Colonic mucosa (tissue), 4 donors: ENCODE data around the gene VIL1. TPM values are rescaled to one million over a fixed set of nuclear protein-coding genes. Genes with fewer than 3 reads are reported as not detected.

Experiments
- DNase-seq: peaks from one replicate; pipeline ENCODE4 v3.0.0-alpha.2; 2020
- H3K27ac ChIP-seq: fragments of 200-600 bp; one replicate; pipeline ENCODE4 v1.8.0; 2021
- H3K27me3 ChIP-seq: fragments of 200-600 bp; one replicate; pipeline ENCODE4 v1.8.0; 2021
- H3K36me3 ChIP-seq: fragments of 200-600 bp; one replicate; pipeline ENCODE4 v1.8.0; 2021
- H3K4me1 ChIP-seq: fragments of 200-600 bp; one replicate; pipeline ENCODE4 v1.8.0; 2021; ENCODE audit warnings: mild to moderate bottlenecking
- H3K4me3 ChIP-seq: fragments of 200-600 bp; one replicate; pipeline ENCODE4 v1.8.0; 2021
- H3K9ac ChIP-seq, 2 donors: one replicate each; pipeline ENCODE4 v1.7.0; 2013; ENCODE audit warnings: control low read depth in 2 of 2, low read depth in 2 of 2, low read length in 2 of 2
- H3K9me3 ChIP-seq: fragments of 200-600 bp; one replicate; pipeline ENCODE4 v1.8.0; 2021
- intact Hi-C: fragments of 100-400 bp; cut with DNase I; formaldehyde crosslinking; loops from one replicate; pipeline ENCODE4 v1.14.1; 2022
- total RNA-seq, 2 donors: library from RNA; stranded (reverse); fragmentation: NEBNext Ultra II Directional in 1 of 2; extraction: Animal tissue kit (Norgen Biotek cat#: 25700) in 1 of 2; gene quantifications; one replicate each; pipeline ENCODE4 v1.2.1, GENCODE V29; 2021
- TF ChIP-seq, protein P1 (sequence below): fragments of 200-600 bp; IDR thresholded peaks from one replicate; pipeline ENCODE4 v1.8.0; 2022; ENCODE audit warnings: antibody characterized with exemption, mild to moderate bottlenecking
- donor health status: healthy.
- donor health status: DM: no; HTN: no; CAD: no.
- donor health status: DM: no; HTN: no; CAD: no.

Gene VIL1
- total RNA-seq: 100 to 1,000 TPM; 545 to 634 TPM

DNA sequence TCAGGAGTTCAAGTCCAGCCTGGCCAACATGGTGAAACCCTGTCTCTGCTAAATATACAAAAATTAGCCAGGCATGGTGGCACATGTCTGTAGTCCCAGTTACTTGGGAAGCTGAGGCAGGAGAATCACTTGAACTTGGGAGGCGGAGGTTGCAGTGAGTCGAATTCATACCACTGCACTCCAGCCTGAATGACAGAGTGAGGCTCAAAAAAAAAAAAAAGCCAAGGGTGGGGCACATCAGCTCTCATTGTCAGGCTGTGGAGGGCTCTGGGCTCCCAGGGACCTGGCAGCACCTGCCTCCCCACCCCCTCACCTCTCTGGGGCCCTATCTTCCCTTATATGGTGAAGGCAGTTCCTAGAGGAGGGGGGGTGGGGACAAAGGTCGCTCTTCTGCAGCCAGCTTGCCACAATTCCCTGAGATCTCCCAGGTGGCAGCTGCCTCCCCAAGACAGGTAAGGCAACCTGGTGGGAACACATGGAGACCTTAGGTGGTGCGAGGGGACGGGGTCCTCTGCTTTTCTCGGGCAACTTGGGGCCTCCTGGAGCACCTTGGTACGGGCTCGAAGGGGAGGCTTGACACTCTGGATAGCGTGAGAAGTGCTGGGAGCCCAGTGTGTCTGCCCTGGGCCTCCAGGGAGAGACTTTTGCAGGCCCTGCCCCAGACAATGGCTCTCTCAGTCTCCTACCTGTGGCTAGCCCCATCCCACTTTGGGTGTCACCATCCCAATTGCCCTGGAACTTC lies at the start of gene VIL1:
VIL1 (plus strand) TSS at position 407 of the 742 bp plus-strand sequence. CDS start 4,656 bp downstream, outside the sequence.
- Histone ChIP-seq H3K27ac (peak within 1 kb of the TSS; percentile 88), H3K36me3 (no peaks in the 10 kb centered on the region), H3K4me1 (peaks cover 4% of the 10 kb centered on the region), H3K27me3 (no peaks in the 10 kb centered on the region), H3K4me3 (peak within 1 kb of the TSS; percentile 59), H3K9ac (peak within 1 kb of the TSS; percentile 88 to 97), H3K9me3 (no peaks in the 10 kb centered on the region)
- DNase-seq: peak; percentile 94
- intact Hi-C loops: no loop called here
- TF ChIP-seq, protein P1, sequence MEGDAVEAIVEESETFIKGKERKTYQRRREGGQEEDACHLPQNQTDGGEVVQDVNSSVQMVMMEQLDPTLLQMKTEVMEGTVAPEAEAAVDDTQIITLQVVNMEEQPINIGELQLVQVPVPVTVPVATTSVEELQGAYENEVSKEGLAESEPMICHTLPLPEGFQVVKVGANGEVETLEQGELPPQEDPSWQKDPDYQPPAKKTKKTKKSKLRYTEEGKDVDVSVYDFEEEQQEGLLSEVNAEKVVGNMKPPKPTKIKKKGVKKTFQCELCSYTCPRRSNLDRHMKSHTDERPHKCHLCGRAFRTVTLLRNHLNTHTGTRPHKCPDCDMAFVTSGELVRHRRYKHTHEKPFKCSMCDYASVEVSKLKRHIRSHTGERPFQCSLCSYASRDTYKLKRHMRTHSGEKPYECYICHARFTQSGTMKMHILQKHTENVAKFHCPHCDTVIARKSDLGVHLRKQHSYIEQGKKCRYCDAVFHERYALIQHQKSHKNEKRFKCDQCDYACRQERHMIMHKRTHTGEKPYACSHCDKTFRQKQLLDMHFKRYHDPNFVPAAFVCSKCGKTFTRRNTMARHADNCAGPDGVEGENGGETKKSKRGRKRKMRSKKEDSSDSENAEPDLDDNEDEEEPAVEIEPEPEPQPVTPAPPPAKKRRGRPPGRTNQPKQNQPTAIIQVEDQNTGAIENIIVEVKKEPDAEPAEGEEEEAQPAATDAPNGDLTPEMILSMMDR: no peak

DNA sequence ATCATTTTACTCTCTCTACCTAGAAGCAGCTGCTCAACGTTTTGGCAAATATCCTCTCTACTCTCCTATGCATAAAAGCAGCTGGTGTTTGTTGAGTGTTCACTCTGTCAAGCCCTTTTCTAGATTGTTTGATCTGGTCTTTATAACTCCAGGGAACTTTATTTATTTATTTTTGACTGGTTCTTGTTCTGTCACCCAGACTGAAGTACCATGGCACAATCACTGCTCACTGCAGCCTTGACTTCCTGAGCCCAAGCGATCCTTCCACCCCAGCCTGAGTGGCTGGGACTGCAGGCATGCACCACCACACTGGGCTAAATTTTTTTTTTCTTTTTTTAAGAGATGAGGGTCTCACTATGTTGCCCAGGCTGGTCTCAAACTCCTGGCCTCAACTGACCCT lies 49.6 kb upstream of the VIL1 start:
- no peak for DNase-seq
- Histone ChIP-seq H3K9ac (no peak overlapping the region), H3K4me1 (no peaks in the 10 kb centered on the region), H3K4me3 (no peak overlapping the region), H3K27me3 (no peaks in the 10 kb centered on the region), H3K9me3 (no peaks in the 10 kb centered on the region), H3K27ac (peak overlapping the region; percentile 32), H3K36me3 (no peaks in the 10 kb centered on the region)
- intact Hi-C loops: no loop called here
- TF ChIP-seq, protein P1: no peak

DNA sequence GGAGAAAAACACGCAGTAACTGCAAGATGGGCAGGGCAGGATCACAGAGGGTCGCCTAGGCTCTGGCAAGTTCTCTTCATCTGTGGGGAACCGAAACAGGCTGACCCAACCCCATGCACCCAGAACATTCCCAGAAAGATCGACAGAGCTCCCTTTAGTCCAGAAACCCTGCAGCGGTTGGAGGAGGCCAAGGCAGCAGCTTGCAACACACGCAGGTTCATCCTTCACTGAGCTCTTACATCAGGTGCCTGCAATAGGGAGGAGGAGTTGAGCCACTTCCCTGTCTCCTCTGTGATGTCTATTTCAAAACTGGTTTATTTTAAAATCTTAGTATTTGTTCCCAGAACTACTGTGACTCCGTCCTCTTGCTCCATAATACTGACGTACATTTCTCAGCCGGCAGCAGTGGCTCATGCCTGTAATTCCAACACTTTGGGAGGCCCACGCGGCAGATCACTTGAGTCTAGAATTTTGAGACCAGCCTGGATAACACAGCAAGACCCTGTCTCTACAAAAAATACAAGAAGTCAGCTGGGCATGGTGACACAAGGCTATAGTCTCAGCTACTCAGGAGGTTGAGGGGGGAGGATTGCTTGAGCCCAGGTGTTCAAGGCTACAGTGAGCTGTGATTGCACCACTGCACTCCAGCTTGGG lies 48.4 kb upstream of the VIL1 start:
- no peak for DNase-seq
- intact Hi-C loops: no loop called here

DNA sequence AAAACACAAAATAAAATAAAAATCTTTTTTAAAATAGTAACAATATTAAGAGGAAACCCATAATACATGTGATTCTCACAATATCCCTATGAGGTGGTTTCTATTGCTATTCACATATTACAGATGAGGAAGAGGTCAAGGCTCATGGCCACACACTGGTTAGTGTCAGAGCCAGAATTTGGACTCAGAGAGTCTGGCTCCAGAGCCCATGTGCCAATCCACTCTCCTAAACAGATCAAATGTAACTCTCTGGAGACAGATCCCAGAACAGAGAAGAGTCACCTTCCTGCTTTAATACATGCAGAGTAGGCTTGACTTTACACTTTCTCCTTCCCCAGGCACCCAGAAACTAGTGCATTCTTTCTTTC lies 47.0 kb upstream of the VIL1 start:
- DNase-seq: no peak
- no peaks in the 10 kb centered on the region for H3K4me1 ChIP-seq
- no peaks in the 10 kb centered on the region for H3K36me3 ChIP-seq
- peak overlapping the region; percentile 7 for H3K27ac ChIP-seq
- TF ChIP-seq, protein P1: no peak
- H3K27me3 ChIP-seq: no peaks in the 10 kb centered on the region
- no peak overlapping the region for H3K9ac ChIP-seq
- H3K9me3 ChIP-seq: no peaks in the 10 kb centered on the region
- H3K4me3 ChIP-seq: no peak overlapping the region
- intact Hi-C loops: no loop called here

More for the DNA sequence above, 48.4 kb upstream of the VIL1 start:
- Histone ChIP-seq H3K27me3 (no peaks in the 10 kb centered on the region), H3K4me3 (no peak overlapping the region), H3K27ac (peak overlapping the region; percentile 4), H3K4me1 (no peaks in the 10 kb centered on the region), H3K9ac (no peak overlapping the region), H3K36me3 (no peaks in the 10 kb centered on the region), H3K9me3 (no peaks in the 10 kb centered on the region)
- TF ChIP-seq, protein P1: no peak

DNA sequence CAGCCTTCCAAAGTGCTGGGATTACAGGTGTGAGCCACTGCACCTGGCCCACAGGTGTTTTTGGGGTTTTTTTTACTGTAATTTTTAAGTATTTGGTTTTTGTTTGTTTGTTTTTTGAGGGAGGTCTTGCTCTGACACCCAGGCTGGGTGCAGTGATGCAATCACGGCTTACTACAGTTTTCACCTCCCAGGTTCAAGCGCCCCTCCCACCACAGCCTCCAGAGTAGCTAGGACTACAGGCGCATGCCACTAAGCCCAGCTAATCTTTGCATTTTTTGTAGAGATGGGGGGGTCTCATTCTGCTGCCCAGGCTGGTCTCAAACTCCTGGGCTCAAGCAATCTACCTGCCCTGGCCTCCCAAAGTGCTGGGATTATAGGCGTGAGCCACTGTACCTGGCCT lies 44.1 kb upstream of the VIL1 start:
- intact Hi-C loops: no loop called here
- no peaks in the 10 kb centered on the region for H3K4me1 ChIP-seq

More for the DNA sequence above, 44.1 kb upstream of the VIL1 start:
- H3K9ac ChIP-seq: no peak overlapping the region
- no peak overlapping the region for H3K4me3 ChIP-seq
- DNase-seq: no peak
- H3K27ac ChIP-seq: no peak overlapping the region
- H3K36me3 ChIP-seq: no peaks in the 10 kb centered on the region
- TF ChIP-seq, protein P1: no peak
- no peaks in the 10 kb centered on the region for H3K9me3 ChIP-seq
- H3K27me3 ChIP-seq: no peaks in the 10 kb centered on the region
